ENCODE results near the gene SLAMF1.
"Not testable (repeated sequence)": the region's sequence is repeated elsewhere in the genome, so short reads cannot be mapped to it uniquely, and the experiment has no call there.

The SLAMF1 gene

DNA sequence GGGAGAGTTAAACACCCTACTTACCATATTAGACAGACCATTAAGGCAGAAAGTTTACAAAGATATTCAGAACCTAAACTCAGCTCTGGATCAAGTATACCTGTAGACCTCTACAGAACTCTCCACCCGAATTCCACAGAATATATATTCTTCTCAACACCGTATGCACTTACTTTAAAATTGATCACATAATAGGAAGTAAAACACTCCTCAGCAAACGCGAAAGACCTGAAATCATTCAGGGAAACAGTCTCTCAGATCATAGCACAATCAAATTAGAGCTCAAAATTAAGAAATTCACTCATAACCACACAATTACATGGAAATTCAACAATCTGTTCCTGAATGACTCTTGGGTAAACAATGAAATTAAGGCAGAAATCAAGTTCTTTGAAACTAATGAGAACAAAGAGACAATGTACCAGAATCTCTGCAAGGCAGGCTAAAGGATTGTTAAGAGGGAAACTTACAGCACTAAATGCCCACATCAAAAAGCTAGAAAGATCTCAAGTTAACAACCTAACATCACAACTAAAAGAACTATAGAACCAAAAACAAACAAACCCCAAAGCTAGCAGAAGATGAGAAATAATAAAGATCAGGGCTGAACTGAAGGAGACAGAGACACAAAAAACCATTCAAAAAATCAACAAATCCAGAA is 86.7 kb downstream of the SLAMF1 start:
- Histone ChIP-seq H3K27me3 (ENCODE audit: insufficient read depth, low read depth, severe bottlenecking) (peaks cover 82% of the 10 kb centered on the region), H3K9me3 (ENCODE audit: severe bottlenecking) (peaks cover 5% of the 10 kb centered on the region), H3K27ac (no peak overlapping the region), H3K4me3 (ENCODE audit: low read depth, low read length) (no peak overlapping the region), H3K36me3 (no peaks in the 10 kb centered on the region)
- TF ChIP-seq, protein P1, sequence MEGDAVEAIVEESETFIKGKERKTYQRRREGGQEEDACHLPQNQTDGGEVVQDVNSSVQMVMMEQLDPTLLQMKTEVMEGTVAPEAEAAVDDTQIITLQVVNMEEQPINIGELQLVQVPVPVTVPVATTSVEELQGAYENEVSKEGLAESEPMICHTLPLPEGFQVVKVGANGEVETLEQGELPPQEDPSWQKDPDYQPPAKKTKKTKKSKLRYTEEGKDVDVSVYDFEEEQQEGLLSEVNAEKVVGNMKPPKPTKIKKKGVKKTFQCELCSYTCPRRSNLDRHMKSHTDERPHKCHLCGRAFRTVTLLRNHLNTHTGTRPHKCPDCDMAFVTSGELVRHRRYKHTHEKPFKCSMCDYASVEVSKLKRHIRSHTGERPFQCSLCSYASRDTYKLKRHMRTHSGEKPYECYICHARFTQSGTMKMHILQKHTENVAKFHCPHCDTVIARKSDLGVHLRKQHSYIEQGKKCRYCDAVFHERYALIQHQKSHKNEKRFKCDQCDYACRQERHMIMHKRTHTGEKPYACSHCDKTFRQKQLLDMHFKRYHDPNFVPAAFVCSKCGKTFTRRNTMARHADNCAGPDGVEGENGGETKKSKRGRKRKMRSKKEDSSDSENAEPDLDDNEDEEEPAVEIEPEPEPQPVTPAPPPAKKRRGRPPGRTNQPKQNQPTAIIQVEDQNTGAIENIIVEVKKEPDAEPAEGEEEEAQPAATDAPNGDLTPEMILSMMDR (IDR thresholded peaks at IDR 0.05; ENCODE audit: low read depth, low read length): no peak
- no peak for DNase-seq

DNA sequence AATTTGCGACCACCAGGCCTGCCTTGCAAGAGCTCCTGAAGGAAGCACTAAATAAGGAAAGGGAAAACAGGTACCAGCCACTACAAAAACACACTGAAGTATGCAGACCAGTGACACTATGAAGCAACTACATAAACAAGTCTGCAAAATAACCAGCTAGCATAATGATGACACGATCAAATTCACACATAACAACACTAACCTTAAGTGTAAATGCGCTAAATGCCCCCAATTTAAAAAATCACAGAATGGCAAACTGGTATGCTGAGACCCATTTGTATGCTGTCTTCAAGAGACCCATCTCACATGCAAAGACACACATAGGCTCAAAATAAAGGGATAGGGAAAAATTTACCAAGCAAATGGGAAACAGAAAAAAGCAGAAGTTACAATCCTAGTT is 87.4 kb downstream of the SLAMF1 start:
- H3K36me3 ChIP-seq; DNase-seq; H3K4me3 ChIP-seq (ENCODE audit: low read depth, low read length); H3K27ac ChIP-seq; H3K9me3 ChIP-seq (ENCODE audit: severe bottlenecking): not testable (repeated sequence)
- peaks cover 80% of the 10 kb centered on the region for H3K27me3 ChIP-seq (ENCODE audit: insufficient read depth, low read depth, severe bottlenecking)

DNA sequence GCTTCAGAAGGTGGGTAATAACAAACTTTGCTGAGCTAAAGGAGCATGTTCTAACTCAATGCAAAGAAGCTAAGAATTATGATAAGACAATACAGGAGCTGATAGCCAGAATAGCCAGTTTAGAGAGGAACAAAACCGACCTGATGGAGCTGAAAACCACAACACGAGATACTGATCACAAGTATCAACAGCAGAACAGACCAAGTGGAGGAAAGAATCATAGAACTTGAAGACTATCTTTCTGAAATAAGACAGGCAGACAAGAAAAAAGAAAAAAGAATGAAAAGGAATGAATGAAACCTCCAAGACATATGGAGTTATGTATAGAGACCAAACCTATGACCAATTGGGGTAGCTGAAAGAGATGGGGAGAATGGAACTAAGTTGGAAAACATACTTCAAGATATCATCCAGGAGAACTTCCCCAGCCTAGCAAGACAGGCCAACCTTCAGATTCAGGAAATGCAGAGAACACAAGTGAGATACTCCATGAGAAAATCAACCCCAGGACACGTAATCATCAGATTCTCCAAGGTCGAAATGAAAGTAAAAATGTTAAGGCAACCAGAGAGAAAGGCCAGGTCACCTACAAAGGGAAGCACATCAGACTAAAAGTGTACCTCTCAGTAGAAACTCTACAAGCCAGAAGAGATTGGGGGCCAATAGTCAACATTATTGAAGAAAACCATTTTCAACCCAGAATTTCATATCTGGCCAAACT is 88.0 kb downstream of the SLAMF1 start:
- no peak for DNase-seq
- TF ChIP-seq, protein P1 (IDR thresholded peaks at IDR 0.05; ENCODE audit: low read depth, low read length): no peak
- peaks cover 83% of the 10 kb centered on the region for H3K27me3 ChIP-seq (ENCODE audit: insufficient read depth, low read depth, severe bottlenecking)
- no peak overlapping the region for H3K4me3 ChIP-seq (ENCODE audit: low read depth, low read length)
- H3K27ac ChIP-seq: no peak overlapping the region
- no peaks in the 10 kb centered on the region for H3K36me3 ChIP-seq
- H3K9me3 ChIP-seq (ENCODE audit: severe bottlenecking): peaks cover 5% of the 10 kb centered on the region
